ENCODE measurements around the gene CAMK1D.
A peak's percentile ranks its signal among the peaks of the same experiment; 100 is the strongest.
"Not testable (repeated sequence)": the region's sequence is repeated elsewhere in the genome, so short reads cannot be mapped to it uniquely, and the experiment has no call there.

CAMK1D gene

GRCh38 chr10:12341526-12341925 lies 7.8 kb upstream of the CAMK1D start:
- no peak for DNase-seq

DNA sequence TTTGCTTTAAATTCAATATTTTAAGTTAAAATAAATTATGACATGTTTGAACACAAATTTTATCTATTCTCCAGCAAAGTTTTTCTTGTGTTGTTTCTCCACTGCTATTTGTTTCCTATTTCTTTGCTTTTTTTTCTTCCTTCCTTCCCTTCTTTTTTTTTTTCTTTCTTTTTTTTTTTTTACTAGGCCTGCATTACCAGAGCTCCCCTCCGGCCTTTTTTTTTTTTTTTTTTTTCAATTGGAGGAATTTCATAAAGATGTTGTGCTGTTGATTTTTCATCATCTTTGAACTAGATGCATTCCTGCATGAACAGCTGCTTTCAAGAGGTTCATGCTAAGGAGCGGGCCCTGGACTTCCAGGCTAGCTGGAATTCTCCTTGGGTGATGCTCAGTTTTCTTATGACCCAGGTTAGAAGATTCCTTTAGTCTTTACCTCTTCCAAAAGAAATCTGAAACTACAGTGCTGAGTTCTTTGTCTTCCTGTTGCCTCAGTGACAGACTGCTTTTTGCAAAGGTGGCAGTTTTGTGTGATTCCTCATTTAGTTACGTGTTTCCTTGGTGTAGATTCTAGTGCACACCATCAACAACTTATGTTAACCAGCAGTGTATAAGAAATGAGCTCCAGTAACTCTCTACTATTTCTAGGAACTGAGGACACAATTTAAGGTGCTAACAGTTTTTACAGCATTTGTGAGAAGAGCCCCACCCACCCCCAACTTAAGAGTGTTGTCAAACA lies 4.8 kb upstream of the CAMK1D start:
- DNase-seq, result no peak

DNA sequence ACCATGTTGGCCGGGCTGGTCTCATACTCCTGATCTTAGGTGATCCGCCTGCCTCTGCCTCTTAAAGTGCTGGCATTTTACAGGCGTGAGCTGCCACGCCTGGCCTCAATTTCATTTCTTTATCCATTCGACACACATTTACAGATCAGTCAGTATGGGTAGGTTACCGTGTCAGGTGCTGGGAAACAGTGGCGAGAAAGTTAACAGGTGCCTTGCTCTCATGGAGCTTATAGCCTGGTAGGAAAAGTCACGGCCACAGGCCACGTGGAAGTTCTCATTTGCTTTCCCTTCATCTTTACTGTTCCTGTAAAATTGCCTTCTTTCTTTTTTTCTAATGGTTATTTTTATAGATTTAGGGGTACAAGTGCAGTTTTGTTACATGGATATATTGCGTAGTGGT lies 2.6 kb upstream of the CAMK1D start:
- no peak for DNase-seq

- DNase-seq, result no peak
These were observed 965 bp upstream of the CAMK1D start for GRCh38 chr10:12348294-12348869.

GRCh38 chr10:12349629-12350166 lies 351 bp downstream of the CAMK1D start:
- no peak for DNase-seq

GRCh38 chr10:12350167-12350872 lies 973 bp downstream of the CAMK1D start:
- peak in 1 of 2 experiments; percentile 19 for DNase-seq

- DNase-seq, result no peak
These were observed 1.6 kb downstream of the CAMK1D start for GRCh38 chr10:12350925-12351324.

DNA sequence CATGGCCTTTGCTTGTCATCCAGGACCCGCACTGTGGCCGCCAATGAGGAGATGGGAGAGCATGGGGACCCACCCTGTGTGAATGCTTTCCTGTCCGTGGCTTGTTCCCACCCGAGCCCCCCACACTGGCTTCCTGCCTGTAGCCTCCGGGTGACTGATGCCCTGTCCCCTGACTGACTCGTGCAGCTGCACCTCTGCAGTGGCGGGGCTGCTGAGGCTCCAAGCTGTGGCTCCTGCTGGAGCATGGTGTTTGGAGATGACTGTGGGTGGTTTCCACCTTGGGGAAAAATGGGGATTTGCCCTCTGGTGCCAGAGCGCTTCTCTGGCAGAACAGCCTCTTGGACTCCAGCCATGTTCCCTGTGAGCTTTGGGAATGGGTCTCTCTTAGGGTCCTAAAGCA lies 2.1 kb downstream of the CAMK1D start:
- DNase-seq, result no peak

GRCh38 chr10:12351889-12352288 lies 2.5 kb downstream of the CAMK1D start:
- no peak for DNase-seq

- DNase-seq, result no peak
These were observed 4.3 kb downstream of the CAMK1D start for GRCh38 chr10:12353399-12354242.

DNA sequence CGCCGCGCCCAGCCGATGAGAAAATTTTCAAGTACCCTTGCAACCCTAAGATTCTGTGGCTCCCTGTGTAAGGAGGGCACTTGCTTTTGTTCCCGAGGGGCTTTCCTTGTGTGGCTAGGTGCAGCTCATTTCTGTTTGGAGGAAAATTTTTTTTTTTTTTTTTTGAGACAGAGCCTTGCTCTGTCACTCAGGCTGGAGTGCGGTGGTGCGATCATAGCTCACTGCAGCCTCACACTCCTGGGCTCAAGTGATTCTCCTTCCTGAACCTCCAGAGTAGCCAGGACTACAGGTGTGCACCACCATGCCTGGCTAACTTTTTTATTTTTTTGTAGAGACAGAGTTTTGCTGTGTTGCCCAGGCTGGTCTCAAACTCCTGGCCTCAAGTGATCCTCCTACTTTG lies 5.3 kb downstream of the CAMK1D start:
- DNase-seq, result not testable (repeated sequence)

GRCh38 chr10:12355384-12355783 lies 6.0 kb downstream of the CAMK1D start:
- no peak for DNase-seq

GRCh38 chr10:12357525-12358151 lies 8.3 kb downstream of the CAMK1D start:
- DNase-seq, result no peak

- DNase-seq, result peak in 1 of 2 experiments; percentile 42
These were observed 9.7 kb downstream of the CAMK1D start for GRCh38 chr10:12358863-12359564.

DNA sequence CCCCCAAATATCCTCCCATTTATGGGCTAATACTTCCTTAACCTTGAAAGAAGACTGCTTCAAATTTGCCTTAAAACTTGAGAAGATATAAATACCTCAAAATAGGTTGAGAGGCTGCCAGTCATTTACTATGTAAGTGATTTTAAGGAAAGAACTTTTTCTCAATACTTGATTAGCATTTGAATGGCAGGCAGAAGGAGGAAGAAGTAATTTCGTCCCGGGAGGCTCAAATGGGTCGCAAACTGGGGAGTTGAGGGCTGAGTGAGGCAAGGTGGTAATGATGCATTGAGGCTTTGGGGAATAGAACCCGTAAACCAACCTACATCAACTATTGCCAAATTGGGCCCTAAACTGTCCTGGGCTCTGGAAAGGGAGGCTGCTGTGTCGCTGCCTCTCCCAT lies 11.1 kb downstream of the CAMK1D start:
- DNase-seq, result no peak

GRCh38 chr10:12361115-12361514 lies 11.8 kb downstream of the CAMK1D start:
- DNase-seq, result not testable (repeated sequence)

DNA sequence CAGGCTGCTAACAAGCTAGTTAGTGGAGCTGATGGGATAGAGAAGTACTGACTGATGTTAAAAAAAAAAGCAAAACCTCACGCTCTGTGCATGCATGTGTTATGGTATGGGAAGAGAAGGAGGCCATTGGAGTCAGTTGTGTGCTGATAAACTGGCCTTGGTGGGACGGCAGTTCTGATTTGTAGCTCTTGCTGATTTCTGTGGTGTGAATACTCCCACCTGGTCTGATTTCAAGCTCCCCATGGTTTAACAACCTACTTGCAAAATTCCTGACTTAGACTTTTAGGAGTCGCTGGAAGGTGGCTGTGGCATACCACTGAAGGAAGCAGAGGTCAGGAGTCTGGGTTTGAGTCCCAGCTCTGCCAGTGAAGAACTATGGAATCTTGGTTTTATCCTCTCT lies 15.2 kb downstream of the CAMK1D start:
- no peak for DNase-seq

DNA sequence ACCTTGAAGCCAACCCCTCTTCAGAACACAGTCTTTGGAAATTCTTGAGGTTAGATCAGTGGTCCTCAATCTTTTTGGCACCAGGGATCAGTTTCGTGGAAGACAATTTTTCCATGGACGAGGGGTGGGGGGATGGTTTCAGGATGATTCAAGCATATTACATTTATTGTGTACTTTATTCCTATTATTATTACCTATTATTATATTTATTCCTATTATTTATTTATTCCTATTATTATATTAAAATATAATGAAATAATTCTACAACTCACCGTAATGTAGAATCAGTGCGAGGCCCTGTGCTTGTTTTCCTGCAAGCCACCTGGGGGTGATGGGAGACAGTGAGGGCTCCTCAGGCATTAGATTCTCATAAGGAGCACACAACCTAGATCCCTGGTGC lies 17.9 kb downstream of the CAMK1D start:
- DNase-seq, result no peak

- no peak for DNase-seq
These were observed 20.6 kb downstream of the CAMK1D start for GRCh38 chr10:12369982-12370381.

GRCh38 chr10:12372846-12373245 lies 23.5 kb downstream of the CAMK1D start:
- no peak for DNase-seq

GRCh38 chr10:12375076-12375504 lies 25.7 kb downstream of the CAMK1D start:
- no peak for DNase-seq

DNA sequence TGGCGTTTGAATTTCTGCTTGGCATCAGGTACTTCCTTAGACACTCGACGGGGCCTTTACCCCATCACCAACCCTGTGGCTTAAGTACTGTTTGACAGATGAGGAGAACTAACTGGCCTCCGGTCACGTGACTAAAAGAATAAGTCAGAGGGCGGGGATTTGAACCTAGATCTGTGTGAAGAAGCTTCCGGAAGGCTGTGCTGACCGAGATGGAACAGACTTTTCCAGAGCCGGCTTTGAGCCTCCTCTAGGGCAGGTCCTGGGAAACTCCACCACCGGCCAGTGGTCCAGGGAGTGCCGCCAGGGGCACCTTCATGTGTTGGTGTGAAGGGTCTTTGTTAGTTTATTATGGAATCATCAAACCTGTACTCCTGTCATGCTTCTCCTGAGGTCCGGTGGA lies 26.9 kb downstream of the CAMK1D start:
- no peak for DNase-seq
